AG08395 (cell line): ENCODE results near the gene PSAP.

ENCODE experiments used
- DNase-seq: peaks from one replicate; pipeline ENCODE4 v3.0.0; 2012; ENCODE audit warnings: mixed read lengths, low spot score

PSAP gene

GRCh38 chr10:71825217-71825616, 25.8 kb downstream of the PSAP start:
- no peak for DNase-seq

GRCh38 chr10:71824333-71824732, 26.7 kb downstream of the PSAP start:
- no peak for DNase-seq

DNA sequence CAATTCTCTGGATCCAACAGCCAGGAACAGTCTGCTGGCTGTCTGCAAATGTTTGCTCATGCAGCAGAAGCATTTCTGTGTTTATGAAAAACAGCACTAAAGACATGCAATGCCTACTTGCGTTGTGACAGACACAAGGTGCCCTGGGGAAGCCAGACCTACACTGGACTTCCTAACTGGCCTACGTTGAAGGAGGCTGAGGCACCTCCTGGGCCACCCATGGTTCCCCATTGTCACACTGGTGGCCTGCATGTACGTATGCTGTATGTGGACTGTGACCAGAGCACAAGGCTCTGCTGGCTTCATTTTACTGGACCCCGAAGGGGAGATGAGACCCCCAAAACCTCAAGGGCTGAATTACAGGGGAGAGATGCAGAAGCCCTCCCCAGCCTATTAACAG, 27.7 kb downstream of the PSAP start:
- DNase-seq: no peak

GRCh38 chr10:71821909-71822763, 28.9 kb downstream of the PSAP start:
- peak; percentile 54 for DNase-seq

DNA sequence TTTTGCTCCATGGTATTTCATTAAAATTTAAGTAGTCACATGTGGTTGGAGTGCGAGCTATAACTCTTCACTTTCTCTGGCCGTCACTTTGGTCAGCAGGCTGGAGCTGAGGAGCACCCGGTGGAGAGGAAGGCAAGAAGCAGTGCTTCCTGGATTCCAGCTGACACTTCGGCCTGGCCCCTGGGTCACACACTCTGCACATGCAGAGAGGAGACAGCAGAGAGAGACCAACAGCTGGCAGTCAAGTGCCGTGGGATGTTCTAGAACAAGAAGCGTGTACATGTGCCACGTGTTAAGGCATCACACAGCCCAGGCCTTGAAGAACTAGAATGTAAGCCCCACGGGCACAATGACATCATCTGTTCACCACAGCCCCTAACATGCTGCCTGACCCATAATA, 30.1 kb downstream of the PSAP start:
- DNase-seq: no peak

- DNase-seq: no peak
Observed at GRCh38 chr10:71819985-71820384, 31.1 kb downstream of the PSAP start.

DNA sequence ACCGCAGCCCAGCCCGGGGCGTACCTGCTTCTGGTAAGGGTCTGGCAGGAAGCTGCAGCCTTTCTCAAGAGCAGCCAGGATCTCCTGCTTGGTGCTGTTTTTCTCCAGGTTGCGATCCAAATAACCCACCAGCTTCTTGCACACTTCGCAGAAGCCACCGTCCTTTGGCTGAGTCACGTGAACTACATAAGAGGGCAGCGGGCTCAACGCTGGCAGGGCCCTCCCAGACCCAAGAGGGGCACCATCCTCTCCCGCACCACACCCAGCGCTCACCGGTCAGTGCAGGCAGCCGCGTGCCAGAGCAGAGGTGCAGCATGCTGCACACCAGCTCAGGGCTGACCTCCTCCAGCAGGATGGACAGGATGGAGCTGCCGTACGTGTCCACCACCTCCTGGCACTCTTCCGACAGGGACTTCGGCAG, 31.6 kb downstream of the PSAP start:
- no peak for DNase-seq

DNA sequence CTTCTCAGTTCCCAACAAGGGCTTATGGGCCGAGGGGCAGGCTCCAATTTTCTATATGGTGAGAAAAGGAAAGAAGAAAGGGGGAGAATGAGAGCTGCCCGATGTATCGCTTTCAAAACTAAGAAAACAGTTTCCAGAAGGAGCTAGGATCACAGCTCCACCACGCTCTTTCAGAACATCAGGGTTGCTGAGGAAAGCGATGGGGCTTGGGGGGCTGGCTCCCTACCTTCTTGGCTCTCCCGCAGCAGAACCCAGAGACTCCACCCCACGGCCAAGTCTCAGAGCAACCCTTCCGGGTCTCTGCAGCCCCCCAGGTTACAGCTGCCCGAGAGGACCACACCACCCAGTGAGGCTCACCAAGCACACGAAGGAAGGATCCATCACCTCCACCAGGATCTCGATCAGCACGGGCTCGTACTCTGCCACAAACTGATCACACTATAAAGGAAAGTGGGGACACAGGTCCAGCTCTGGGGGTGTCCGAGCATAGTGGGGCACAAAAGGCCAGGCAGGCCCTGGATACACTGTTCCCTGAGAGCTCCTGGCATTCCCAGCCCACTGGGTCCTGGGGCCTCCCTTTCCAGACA, 32.3 kb downstream of the PSAP start:
- DNase-seq: no peak

DNA sequence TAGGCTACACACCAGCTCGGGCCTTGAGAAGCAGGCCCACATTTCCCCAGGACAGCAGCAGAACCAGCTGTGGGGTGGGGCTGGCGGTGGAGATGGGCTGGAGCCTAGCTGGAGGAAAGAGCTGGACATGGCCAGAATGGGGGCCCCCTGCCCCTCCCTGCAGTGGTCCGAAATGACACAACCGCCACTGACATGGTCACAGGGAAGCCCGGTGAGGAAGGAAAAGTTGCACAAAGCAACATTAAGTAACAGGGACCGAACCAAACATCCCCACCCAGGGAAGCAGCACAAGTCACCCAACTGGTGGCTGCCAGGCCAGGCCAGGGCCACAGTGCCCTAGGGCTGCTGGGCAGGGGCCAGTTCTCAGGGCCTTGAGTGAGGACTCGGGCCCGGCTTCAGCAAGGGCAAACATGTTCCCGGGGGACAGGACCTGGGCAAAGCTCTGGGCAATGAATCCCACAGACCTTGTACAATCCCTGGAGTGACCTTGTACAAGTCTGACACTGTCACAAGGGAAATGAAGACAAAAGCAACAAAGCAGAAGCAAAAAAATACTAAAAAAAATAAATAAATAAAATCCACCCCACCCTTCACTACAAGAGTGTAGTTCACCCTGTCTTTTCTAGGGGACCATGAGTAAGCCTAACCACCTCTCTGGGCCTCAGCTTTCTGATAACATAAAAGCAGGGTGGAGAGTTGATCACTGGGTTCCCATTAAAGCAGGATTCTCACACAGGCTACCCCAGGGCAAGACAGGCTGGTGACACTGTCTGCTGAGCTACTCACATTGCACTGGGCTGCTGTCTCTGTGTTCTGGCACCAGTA, 33.0 kb downstream of the PSAP start:
- DNase-seq: no peak

DNA sequence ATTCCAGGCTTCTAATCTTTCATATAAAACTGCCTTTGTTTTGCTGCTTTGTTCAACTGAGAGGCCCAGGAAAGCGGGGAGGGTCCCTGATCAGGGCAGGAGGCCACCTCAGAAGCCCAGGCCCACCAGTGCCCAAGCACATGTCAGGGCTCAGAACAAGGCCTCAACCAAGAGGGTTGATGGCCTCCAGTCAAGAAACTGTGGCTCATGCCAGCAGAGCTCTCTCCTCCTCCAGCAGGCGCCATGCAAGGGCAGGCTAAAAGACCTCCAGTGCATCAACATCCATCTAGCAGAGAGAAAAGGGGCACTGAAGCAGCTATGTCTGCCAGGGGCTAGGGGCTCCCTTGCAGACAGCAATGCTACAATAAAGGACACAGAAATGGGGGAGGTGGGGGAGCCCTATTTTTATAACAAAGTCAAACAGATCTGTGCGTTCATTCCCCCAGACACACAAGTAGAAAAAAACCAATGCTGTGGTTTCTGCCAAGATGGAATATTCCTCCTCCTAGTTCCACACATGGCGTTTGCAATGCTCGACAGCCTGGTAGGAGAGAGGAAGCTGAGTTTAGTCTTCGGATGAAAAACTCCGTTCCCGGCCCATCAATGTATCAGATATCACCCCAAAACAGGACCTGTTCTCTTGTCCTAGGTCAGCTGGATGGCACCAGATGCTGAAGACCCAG, 34.0 kb downstream of the PSAP start:
- DNase-seq: no peak

- no peak for DNase-seq
Observed at GRCh38 chr10:71816421-71816851, 34.6 kb downstream of the PSAP start.

DNA sequence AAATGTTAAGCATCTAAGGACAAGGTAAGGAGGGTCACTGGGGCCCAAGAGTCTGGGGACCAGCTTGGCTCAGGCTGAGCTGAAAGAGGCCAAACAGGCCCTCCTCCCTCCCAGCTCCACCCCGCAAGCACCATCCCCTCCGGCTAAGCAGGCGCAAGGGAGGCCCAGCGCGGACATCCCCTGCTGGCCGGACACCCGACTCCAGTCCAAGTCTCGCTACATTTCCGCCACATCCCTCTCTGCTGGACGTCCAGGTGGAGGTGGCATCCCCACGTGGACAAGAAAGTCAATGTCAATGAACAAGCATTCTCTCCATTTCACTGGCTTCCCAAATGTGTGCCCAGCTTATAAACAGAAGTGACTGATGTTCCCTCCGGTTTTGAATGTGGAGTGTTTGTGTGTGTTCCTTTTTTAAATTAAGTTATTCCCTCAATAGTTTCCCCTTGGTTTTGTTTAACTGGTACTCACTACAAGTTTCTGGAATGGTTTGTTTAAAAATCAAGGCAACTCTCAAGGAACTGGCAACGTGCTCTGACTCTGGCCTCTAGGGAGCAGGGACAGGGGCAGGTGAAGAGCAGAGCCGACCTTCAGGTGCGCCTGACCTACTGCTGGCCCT, 35.4 kb downstream of the PSAP start:
- DNase-seq: no peak

DNA sequence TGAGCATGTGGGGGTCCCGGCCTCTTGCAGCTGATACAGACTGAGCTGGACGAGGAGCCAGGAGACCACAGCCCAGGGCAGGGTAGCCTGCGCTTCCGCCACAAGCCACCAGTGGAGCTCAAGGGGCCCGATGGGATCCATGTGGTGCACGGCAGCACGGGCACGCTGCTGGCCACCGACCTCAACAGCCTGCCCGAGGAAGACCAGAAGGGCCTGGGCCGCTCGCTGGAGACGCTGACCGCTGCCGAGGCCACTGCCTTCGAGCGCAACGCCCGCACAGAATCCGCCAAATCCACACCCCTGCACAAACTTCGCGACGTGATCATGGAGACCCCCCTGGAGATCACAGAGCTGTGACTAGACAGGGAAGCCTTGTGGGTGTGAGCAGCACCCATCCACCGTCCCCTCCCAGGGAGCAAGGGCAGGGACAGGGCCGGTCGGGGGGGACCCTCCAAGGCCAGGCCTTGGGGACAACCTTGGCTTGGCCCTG, 36.1 kb downstream of the PSAP start:
- no peak for DNase-seq

DNA sequence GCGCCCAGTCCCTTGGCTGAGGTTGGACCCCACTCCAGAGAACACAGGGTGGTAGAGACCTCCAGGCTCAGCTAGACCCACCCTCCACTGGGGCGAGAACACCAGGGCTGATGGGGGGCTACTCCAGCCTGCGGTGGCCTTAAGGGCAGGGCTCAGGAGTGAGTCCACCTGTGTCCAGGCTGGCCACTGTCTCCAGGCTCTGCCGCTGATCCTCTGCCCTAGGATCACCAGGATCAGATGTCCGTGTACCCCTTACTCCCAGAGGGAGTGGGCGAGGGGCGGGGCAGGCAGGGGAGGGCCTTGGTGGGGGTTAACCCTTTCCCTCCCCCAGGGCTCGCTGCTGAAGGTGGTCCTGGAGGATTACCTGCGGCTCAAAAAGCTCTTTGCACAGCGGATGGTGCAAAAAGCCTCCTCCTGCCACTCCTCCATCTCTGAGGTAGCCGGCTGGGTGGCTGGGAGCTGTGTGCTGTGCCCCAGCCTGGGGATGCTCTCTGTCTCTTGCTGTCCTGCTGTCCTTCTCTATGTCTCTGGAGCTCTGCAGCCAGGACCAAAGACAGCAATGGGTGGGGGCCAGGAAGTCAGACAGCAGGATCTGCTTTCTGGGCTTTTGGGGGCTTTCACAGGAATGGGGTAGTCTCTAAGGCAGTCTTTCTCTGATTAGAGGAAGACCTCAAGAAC, 38.0 kb downstream of the PSAP start:
- no peak for DNase-seq

GRCh38 chr10:71812016-71812912, 38.8 kb downstream of the PSAP start:
- DNase-seq: peak; percentile 83

DNA sequence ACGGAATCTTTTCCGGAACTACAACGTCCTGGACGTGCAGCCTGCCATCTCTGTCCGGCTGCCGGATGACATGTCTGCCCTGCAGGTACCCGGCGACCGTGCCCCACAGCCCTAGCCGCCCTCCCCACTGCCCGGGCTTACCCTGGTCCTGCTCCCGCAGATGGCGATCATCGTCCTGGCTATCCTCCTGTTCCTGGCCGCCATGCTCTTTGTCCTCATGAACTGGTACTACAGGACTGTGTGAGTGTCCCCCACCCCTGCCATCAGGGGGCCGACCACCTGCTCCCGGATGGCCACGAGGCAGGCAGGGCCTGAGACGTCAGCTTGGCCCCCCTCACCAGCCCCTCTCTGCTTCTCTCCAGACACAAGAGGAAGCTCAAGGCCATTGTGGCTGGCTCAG, 39.7 kb downstream of the PSAP start:
- DNase-seq: no peak

DNA sequence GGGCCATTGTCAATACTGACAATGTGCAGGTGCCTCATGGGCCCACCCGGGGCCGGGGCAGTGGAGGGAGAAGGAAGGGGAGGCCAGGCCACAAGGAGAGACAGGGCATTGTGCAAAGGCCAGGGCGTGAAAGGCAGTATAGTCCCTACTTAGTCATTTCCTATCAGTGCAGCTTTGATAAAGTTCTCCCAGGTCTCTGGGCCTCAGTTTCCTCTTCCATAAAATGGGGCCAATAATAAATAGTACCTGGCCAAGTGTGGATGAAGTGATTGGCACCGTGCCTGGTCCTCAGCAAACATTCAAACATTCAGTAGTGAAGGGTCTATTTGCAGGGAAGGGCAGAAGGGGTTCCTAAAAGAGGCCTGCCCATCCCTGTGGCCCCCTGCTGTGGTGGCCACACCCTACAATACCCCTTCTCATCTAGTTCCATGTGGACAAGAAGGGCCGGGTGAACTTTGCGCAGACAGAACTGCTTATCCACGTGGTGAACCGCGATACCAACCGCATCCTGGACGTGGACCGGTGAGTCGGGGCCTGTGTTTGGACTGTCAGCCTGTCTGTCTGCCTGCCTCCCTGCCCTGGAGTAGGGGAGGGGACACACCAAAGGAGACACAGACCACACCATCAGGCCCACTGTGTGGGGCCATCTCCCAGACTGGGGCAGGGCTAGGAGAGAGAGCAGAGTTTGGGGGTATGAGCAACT, 40.9 kb downstream of the PSAP start:
- no peak for DNase-seq

DNA sequence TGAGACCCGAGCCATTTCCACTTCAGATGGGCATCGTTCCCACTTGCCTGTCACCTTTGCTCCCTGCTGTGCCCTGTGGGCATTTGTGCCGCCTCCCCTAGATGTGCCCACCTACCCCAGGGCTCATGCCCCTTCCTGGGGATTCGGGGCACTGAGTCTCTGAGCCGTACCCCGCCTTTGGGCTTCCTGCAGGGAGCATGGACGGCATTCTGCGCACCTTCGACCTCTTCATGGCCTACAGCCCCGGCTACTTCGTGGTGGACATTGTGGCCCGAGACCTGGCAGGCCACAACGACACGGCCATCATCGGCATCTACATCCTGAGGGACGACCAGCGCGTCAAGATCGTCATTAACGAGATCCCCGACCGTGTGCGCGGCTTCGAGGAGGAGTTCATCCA, 41.4 kb downstream of the PSAP start:
- DNase-seq: no peak
